GM21619 (cell line): Measurements from ENCODE around the gene LEMD2.

Experiments
- ATAC-seq: cut with Tn5 transposase; IDR thresholded peaks from one replicate; pipeline ENCODE4 v1.9.1; 2021; ENCODE audit not compliant: unreplicated experiment

The LEMD2 gene

GRCh38 chr6:33777398-33778388 lies 11.2 kb downstream of the LEMD2 start:
- no peak for ATAC-seq

GRCh38 chr6:33776764-33777163 lies 12.2 kb downstream of the LEMD2 start:
- no peak for ATAC-seq

GRCh38 chr6:33776186-33776585 lies 12.7 kb downstream of the LEMD2 start:
- ATAC-seq: no peak

GRCh38 chr6:33774774-33775173 lies 14.2 kb downstream of the LEMD2 start:
- no peak for ATAC-seq

GRCh38 chr6:33772902-33773472 lies 15.9 kb downstream of the LEMD2 start:
- ATAC-seq: no peak

GRCh38 chr6:33772082-33772830 lies 16.7 kb downstream of the LEMD2 start:
- no peak for ATAC-seq

- ATAC-seq: no peak
Measured at GRCh38 chr6:33771146-33772081, 17.5 kb downstream of the LEMD2 start.

GRCh38 chr6:33770833-33771145 lies 18.1 kb downstream of the LEMD2 start:
- ATAC-seq: no peak

GRCh38 chr6:33770124-33770832 lies 18.7 kb downstream of the LEMD2 start:
- no peak for ATAC-seq

- no peak for ATAC-seq
Measured at GRCh38 chr6:33769248-33769821, 19.6 kb downstream of the LEMD2 start.

- peak; percentile 57 for ATAC-seq
Measured at GRCh38 chr6:33768644-33769120, 20.2 kb downstream of the LEMD2 start.

GRCh38 chr6:33766921-33767907 lies 21.7 kb downstream of the LEMD2 start:
- no peak for ATAC-seq

- ATAC-seq: no peak
Measured at GRCh38 chr6:33765368-33765767, 23.6 kb downstream of the LEMD2 start.

- no peak for ATAC-seq
Measured at GRCh38 chr6:33764036-33764435, 24.9 kb downstream of the LEMD2 start.

GRCh38 chr6:33763483-33763882 lies 25.4 kb downstream of the LEMD2 start:
- no peak for ATAC-seq

GRCh38 chr6:33762713-33763112 lies 26.2 kb downstream of the LEMD2 start:
- ATAC-seq: no peak

- no peak for ATAC-seq
Measured at GRCh38 chr6:33761922-33762629, 26.9 kb downstream of the LEMD2 start.

- ATAC-seq: no peak
Measured at GRCh38 chr6:33761581-33761921, 27.4 kb downstream of the LEMD2 start.
